Thyroid gland (tissue), 4 donors: ENCODE results near the gene RIBC1.

Source experiments
- POLR2A ChIP-seq, 2 donors: fragments of 450-650 bp; IDR thresholded peaks; one replicate each; pipeline ENCODE4 v1.6.1; 2017; ENCODE audit warnings: antibody characterized with exemption in 2 of 2, mild to moderate bottlenecking in 2 of 2, moderate library complexity in 1 of 2
- TF ChIP-seq, protein P1 (sequence below), 6 experiments: fragments of 200-600 bp in 3 of 6; fragments of 450-650 bp in 3 of 6; sonication (generic) in 3 of 6; IDR thresholded peaks; one replicate each; pipeline ENCODE4 v1.5.1; 2016 to 2019; ENCODE audit warnings: antibody characterized with exemption in 6 of 6, mild to moderate bottlenecking in 2 of 6, inconsistent platforms in 1 of 6, moderate library complexity in 1 of 6

DNA sequence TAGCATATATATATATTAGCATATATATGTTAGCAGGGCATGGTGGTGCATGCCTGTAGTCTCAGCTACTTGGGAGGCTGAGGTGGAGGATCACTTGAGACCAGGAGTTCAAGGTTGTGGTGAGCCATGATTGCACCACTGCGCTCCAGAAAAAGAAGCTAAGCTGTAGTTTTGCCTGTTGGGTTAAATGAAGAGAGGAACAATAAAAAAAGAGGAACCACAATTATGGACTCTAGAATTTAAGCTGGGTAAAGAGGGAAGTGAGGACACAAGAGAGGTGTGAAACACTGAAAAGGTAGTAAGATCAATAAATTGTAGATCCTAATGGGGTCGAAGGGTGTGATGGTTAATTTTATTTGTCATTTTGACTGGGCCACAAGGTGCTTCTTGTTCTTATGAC, 52.0 kb downstream of the RIBC1 start:
- TF ChIP-seq, protein P1, sequence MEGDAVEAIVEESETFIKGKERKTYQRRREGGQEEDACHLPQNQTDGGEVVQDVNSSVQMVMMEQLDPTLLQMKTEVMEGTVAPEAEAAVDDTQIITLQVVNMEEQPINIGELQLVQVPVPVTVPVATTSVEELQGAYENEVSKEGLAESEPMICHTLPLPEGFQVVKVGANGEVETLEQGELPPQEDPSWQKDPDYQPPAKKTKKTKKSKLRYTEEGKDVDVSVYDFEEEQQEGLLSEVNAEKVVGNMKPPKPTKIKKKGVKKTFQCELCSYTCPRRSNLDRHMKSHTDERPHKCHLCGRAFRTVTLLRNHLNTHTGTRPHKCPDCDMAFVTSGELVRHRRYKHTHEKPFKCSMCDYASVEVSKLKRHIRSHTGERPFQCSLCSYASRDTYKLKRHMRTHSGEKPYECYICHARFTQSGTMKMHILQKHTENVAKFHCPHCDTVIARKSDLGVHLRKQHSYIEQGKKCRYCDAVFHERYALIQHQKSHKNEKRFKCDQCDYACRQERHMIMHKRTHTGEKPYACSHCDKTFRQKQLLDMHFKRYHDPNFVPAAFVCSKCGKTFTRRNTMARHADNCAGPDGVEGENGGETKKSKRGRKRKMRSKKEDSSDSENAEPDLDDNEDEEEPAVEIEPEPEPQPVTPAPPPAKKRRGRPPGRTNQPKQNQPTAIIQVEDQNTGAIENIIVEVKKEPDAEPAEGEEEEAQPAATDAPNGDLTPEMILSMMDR (IDR thresholded peaks at IDR 0.05), result no peak
- no peak for TF ChIP-seq POLR2A (IDR thresholded peaks at IDR 0.05)
